GM19455 (cell line): ENCODE measurements around the gene NACC2.

ENCODE experiments used
- ATAC-seq: cut with Tn5 transposase; IDR thresholded peaks from one replicate; pipeline ENCODE4 v1.9.1; 2021; ENCODE audit not compliant: unreplicated experiment

NACC2 gene

GRCh38 chr9:136095070-136096058 is at the start of gene NACC2:
Gene NACC2, minus strand, starts transcription at chr9:136095289. Its CDS starts 44,768 bp downstream, at chr9:136050521.
- no peak for ATAC-seq

- no peak for ATAC-seq
Observed at GRCh38 chr9:136144450-136144849, 49.4 kb upstream of the NACC2 start.

- ATAC-seq, result no peak
Observed at GRCh38 chr9:136143215-136144001, 48.3 kb upstream of the NACC2 start.

GRCh38 chr9:136142859-136143214 is 47.7 kb upstream of the NACC2 start:
- ATAC-seq, result no peak

- ATAC-seq, result no peak
Observed at GRCh38 chr9:136142414-136142796, 47.3 kb upstream of the NACC2 start.

GRCh38 chr9:136141682-136142413 is 46.8 kb upstream of the NACC2 start:
- ATAC-seq, result no peak

- ATAC-seq, result no peak
Observed at GRCh38 chr9:136140966-136141365, 45.9 kb upstream of the NACC2 start.

GRCh38 chr9:136140046-136140445 is 45.0 kb upstream of the NACC2 start:
- ATAC-seq, result no peak

- no peak for ATAC-seq
Observed at GRCh38 chr9:136138566-136138965, 43.5 kb upstream of the NACC2 start.

GRCh38 chr9:136137321-136138265 is 42.5 kb upstream of the NACC2 start:
- ATAC-seq, result no peak

- ATAC-seq, result no peak
Observed at GRCh38 chr9:136136127-136136925, 41.2 kb upstream of the NACC2 start.

GRCh38 chr9:136135326-136136126 is 40.4 kb upstream of the NACC2 start:
- ATAC-seq, result no peak

- no peak for ATAC-seq
Observed at GRCh38 chr9:136133959-136134484, 38.9 kb upstream of the NACC2 start.

GRCh38 chr9:136133191-136133958 is 38.3 kb upstream of the NACC2 start:
- ATAC-seq, result no peak

GRCh38 chr9:136132512-136133050 is 37.5 kb upstream of the NACC2 start:
- no peak for ATAC-seq

GRCh38 chr9:136131629-136132511 is 36.8 kb upstream of the NACC2 start:
- ATAC-seq, result no peak
